RWPE1 (cell line): ENCODE measurements around the gene NPM3.

Source experiments
- CTCF ChIA-PET: fragments of 350-600 bp; sonication (Branson Sonifier 250); formaldehyde crosslinking; extraction: SDS; loops from one replicate; lab custom pipeline; 2021; lab: Yijun Ruan, JAX
- POLR2A ChIA-PET: fragments of 400-600 bp; formaldehyde crosslinking; extraction: SDS; loops from one replicate; lab custom pipeline; 2020; ENCODE audit warnings: antibody characterized with exemption; ENCODE audit not compliant: low non-redundant PET; lab: Yijun Ruan, JAX
- DNase-seq: peaks from one replicate; pipeline ENCODE4 v3.0.0; 2012; ENCODE audit warnings: low spot score
- H3K27ac ChIP-seq: fragments of 450-650 bp; 2 replicates; pipeline ENCODE4 v1.5.1; 2017
- TF ChIP-seq, protein P1 (sequence below): fragments of 450-650 bp; conservative IDR thresholded peaks from 2 replicates; pipeline ENCODE4 v1.5.1; 2017; ENCODE audit warnings: low read depth, mild to moderate bottlenecking

The NPM3 gene

DNA sequence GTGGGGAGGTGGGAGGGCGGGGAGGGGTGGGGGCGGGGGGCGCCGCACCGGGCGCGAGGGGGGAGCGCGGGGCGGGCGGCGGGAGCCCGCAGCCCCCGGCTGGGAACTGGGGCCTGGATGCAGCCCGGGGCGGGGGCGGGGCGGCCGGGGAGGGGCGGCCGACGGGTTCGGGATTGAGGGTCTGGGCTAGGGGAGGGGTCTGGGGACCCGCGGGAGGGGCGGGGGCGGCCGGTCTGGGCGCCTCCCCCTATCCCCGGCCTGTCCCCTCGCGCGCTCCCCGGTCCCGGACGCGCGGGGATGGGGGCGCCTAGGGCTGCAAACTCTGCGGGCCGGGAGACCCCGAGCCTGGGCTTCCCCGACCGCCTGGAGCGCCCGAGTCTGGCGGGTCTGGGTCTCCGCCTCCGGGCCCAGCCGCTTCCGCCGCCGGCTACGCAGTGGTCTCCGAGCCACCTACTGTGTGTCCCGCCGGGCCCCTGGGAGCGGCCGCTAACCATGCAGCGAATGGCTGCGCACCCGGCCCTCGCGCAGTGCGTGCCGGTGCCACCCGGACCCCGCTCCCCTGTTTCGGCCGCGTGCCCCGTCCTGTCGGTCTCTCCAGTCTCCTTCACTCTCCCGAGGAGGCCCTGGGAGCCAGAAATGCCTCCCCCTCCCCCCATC, 7.0 kb downstream of the NPM3 start:
- POLR2A ChIA-PET: no interaction called here
- DNase-seq: no peak
- no peak overlapping the region for H3K27ac ChIP-seq
- CTCF ChIA-PET: no interaction called here
- TF ChIP-seq, protein P1, sequence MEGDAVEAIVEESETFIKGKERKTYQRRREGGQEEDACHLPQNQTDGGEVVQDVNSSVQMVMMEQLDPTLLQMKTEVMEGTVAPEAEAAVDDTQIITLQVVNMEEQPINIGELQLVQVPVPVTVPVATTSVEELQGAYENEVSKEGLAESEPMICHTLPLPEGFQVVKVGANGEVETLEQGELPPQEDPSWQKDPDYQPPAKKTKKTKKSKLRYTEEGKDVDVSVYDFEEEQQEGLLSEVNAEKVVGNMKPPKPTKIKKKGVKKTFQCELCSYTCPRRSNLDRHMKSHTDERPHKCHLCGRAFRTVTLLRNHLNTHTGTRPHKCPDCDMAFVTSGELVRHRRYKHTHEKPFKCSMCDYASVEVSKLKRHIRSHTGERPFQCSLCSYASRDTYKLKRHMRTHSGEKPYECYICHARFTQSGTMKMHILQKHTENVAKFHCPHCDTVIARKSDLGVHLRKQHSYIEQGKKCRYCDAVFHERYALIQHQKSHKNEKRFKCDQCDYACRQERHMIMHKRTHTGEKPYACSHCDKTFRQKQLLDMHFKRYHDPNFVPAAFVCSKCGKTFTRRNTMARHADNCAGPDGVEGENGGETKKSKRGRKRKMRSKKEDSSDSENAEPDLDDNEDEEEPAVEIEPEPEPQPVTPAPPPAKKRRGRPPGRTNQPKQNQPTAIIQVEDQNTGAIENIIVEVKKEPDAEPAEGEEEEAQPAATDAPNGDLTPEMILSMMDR: no peak

- CTCF ChIA-PET: no interaction called here
- no peak for DNase-seq
- no peak within 1 kb of the TSS for H3K27ac ChIP-seq
- POLR2A ChIA-PET: interaction anchor here (0.6 kb wide), 1 partner anchor 281 kb away, joined by 6 read pairs; no protein-coding TSS in a partner anchor
- TF ChIP-seq, protein P1: no peak
Measured at GRCh38 chr10:101775273-101776160, 7.7 kb downstream of the NPM3 start, which contains the start of gene FGF8. TSS of gene FGF8 (minus strand) at chr10:101776114. CDS start at chr10:101775900, 214 bp downstream.

GRCh38 chr10:101774589-101775272, 8.5 kb downstream of the NPM3 start:
- POLR2A ChIA-PET: no interaction called here
- TF ChIP-seq, protein P1: no peak

GRCh38 chr10:101773923-101774588, 9.2 kb downstream of the NPM3 start:
- CTCF ChIA-PET: interaction anchor here (0.5 to 1.5 kb wide), 4 partner anchors 81 to 236 kb away, joined by 3 to 4 read pairs (median 3); no protein-coding TSS in a partner anchor
- POLR2A ChIA-PET: interaction anchor here (0.5 kb wide), 1 partner anchor 12 kb away, joined by 5 read pairs; no protein-coding TSS in a partner anchor
- no peak overlapping the region for H3K27ac ChIP-seq
- TF ChIP-seq, protein P1: no peak
- no peak for DNase-seq

More at GRCh38 chr10:101774589-101775272, 8.5 kb downstream of the NPM3 start:
- CTCF ChIA-PET: interaction anchor here (0.6 kb wide), 2 partner anchors 82 to 308 kb away, joined by 3 read pairs; no protein-coding TSS in a partner anchor
- H3K27ac ChIP-seq: no peak overlapping the region
- no peak for DNase-seq

- ChIA-PET POLR2A (interaction anchor here (0.5 kb wide), 1 partner anchor 11 kb away, joined by 5 read pairs; no protein-coding TSS in a partner anchor), CTCF (interaction anchor here (0.5 to 1.7 kb wide), 9 partner anchors 7 to 471 kb away, joined by 3 to 5 read pairs (median 4); no protein-coding TSS in a partner anchor)
- no peak for DNase-seq
- no peak overlapping the region for H3K27ac ChIP-seq
- TF ChIP-seq, protein P1: no peak
Measured at GRCh38 chr10:101772895-101773761, 10.1 kb downstream of the NPM3 start.
